Esophagus muscularis mucosa (tissue), 4 donors: Measurements from ENCODE around the gene METAP1D. TPM values are rescaled to one million over a fixed set of nuclear protein-coding genes. Genes with fewer than 3 reads are reported as not detected.
A peak's percentile ranks its signal among the peaks of the same experiment; 100 is the strongest.

Source experiments
- DNase-seq: peaks from one replicate; pipeline ENCODE4 v3.0.0-alpha.2; 2017; ENCODE audit errors: extremely low spot score
- H3K27ac ChIP-seq, 4 donors: fragments of 200-600 bp; sonication (generic); replicated peaks in 1 of 4; 1 replicate in 3 of 4; 2 replicates in 1 of 4; pipeline ENCODE4 v1.5.1; 2016 to 2019; ENCODE audit warnings: mild to moderate bottlenecking in 1 of 4
- H3K27me3 ChIP-seq, 4 donors: fragments of 200-600 bp; sonication (generic); one replicate each; pipeline versions ENCODE4 v1.5.1 to v1.6.0; 2016 to 2019
- H3K36me3 ChIP-seq, 4 donors: fragments of 200-600 bp; sonication (generic); one replicate each; pipeline ENCODE4 v1.5.1; 2016 to 2019
- H3K4me1 ChIP-seq, 4 donors: fragments of 200-600 bp; sonication (generic); one replicate each; pipeline ENCODE4 v1.5.1; 2016 to 2019
- H3K4me3 ChIP-seq, 4 donors: fragments of 200-600 bp; sonication (generic); 1 replicate in 2 of 4; 2 replicates in 2 of 4; pipeline ENCODE4 v1.5.1; 2016 to 2019; ENCODE audit warnings: mild to moderate bottlenecking in 4 of 4, moderate library complexity in 1 of 4
- H3K9me3 ChIP-seq, 4 donors: fragments of 200-600 bp; sonication (generic); 1 replicate in 3 of 4; 2 replicates in 1 of 4; pipeline ENCODE4 v1.5.1; 2016 to 2019
- CTCF ChIP-seq, 3 experiments: fragments of 200-600 bp in 2 of 3; fragments of 450-650 bp in 1 of 3; sonication (generic) in 2 of 3; IDR thresholded peaks; one replicate each; pipeline ENCODE4 v1.5.1; 2017 to 2019; ENCODE audit warnings: antibody characterized with exemption in 3 of 3, mild to moderate bottlenecking in 2 of 3, moderate library complexity in 1 of 3
- EP300 ChIP-seq: sonication (generic); formaldehyde crosslinking; IDR thresholded peaks from one replicate; pipeline ENCODE4 v1.6.1; 2017; ENCODE audit warnings: antibody characterized with exemption
- POLR2A ChIP-seq: fragments of 450-650 bp; IDR thresholded peaks from one replicate; pipeline ENCODE4 v1.6.1; 2017; ENCODE audit warnings: antibody characterized with exemption, moderate library complexity, mild to moderate bottlenecking, low read depth
- POLR2AphosphoS5 ChIP-seq, 2 donors: sonication (generic); formaldehyde crosslinking; IDR thresholded peaks; one replicate each; pipeline ENCODE4 v1.6.1; 2017; ENCODE audit warnings: antibody characterized with exemption in 2 of 2
- WGBS: methylation state at CpG from one replicate; pipeline ENCODE4 v1.1.5; 2018; 5-methylcytosine and 5-hydroxymethylcytosine counted together
- intact Hi-C: fragments of 100-400 bp; cut with DNase I; formaldehyde crosslinking; loops from one replicate; pipeline ENCODE4 v1.15.1; 2023
- total RNA-seq, 4 donors: library from RNA; depleted of rRNA; stranded (reverse); fragments of >200 nt; gene quantifications; one replicate each; pipeline versions ENCODE4 v1.1.0 to v1.2.1, GENCODE V29; 2016

Gene METAP1D
- total RNA-seq, 4 donors from 2014 or later, result 3.1 to 6.6 (median 4.1) TPM

GRCh38 chr2:172082105-172082943 lies 82.6 kb downstream of the METAP1D start:
- H3K27ac ChIP-seq, result no peak overlapping the region
- no peak for TF ChIP-seq POLR2AphosphoS5 (IDR thresholded peaks at IDR 0.05)
- TF ChIP-seq POLR2A, result no peak
- no peak for TF ChIP-seq EP300
- no peak for TF ChIP-seq CTCF (IDR thresholded peaks at IDR 0.05)
- peaks cover 33 to 55% (median 45%) of the 10 kb centered on the region in 4 donors for H3K4me1 ChIP-seq
- no peaks in the 10 kb centered on the region for H3K9me3 ChIP-seq
- H3K4me3 ChIP-seq, result no peak overlapping the region
- 20% methylated on average over 14 of the region's 14 CpGs for WGBS
- intact Hi-C loops, result no loop called here
- no peaks in the 10 kb centered on the region for H3K36me3 ChIP-seq
- H3K27me3 ChIP-seq, result peaks cover 27 to 79% (median 71%) of the 10 kb centered on the region in 4 donors
- no peak for DNase-seq

GRCh38 chr2:172082944-172083627 lies 83.3 kb downstream of the METAP1D start:
- Histone ChIP-seq H3K4me3 (no peak overlapping the region), H3K27me3 (peaks cover 31 to 86% (median 79%) of the 10 kb centered on the region in 4 donors), H3K9me3 (no peaks in the 10 kb centered on the region), H3K27ac (no peak overlapping the region), H3K4me1 (peaks cover 34 to 62% (median 48%) of the 10 kb centered on the region in 4 donors), H3K36me3 (no peaks in the 10 kb centered on the region)
- intact Hi-C loops, result no loop called here
- TF ChIP-seq CTCF (IDR thresholded peaks at IDR 0.05) (no peak), EP300 (no peak), POLR2AphosphoS5 (IDR thresholded peaks at IDR 0.05) (no peak), POLR2A (no peak)
- 9% methylated on average over 42 of the region's 42 CpGs for WGBS
- DNase-seq, result no peak

GRCh38 chr2:172083628-172084394 lies 84.1 kb downstream of the METAP1D start:
- TF ChIP-seq POLR2A, result no peak
- no peak for TF ChIP-seq POLR2AphosphoS5 (IDR thresholded peaks at IDR 0.05)
- no peak for TF ChIP-seq EP300
- TF ChIP-seq CTCF (IDR thresholded peaks at IDR 0.05), result no peak
- peaks cover 37 to 69% (median 54%) of the 10 kb centered on the region in 4 donors for H3K4me1 ChIP-seq
- WGBS, result 13% methylated on average over 20 of the region's 23 CpGs

GRCh38 chr2:172084395-172084644 lies 84.6 kb downstream of the METAP1D start:
- Histone ChIP-seq H3K27ac (no peak overlapping the region), H3K36me3 (no peaks in the 10 kb centered on the region), H3K9me3 (no peaks in the 10 kb centered on the region), H3K4me3 (peak overlapping the region; percentile 47 to 58 (median 48)), H3K27me3 (peaks cover 31 to 99% (median 90%) of the 10 kb centered on the region in 4 donors), H3K4me1 (peaks cover 37 to 72% (median 55%) of the 10 kb centered on the region in 4 donors)
- TF ChIP-seq CTCF (IDR thresholded peaks at IDR 0.05) (no peak), POLR2AphosphoS5 (IDR thresholded peaks at IDR 0.05) (no peak), EP300 (no peak), POLR2A (no peak)
- intact Hi-C loops, result no loop called here
- WGBS, result 3% methylated on average over 17 of the region's 17 CpGs
- DNase-seq, result no peak

More at GRCh38 chr2:172083628-172084394, 84.1 kb downstream of the METAP1D start:
- peak overlapping the region; percentile 47 to 58 (median 48) for H3K4me3 ChIP-seq
- no peak for DNase-seq
- H3K36me3 ChIP-seq, result no peaks in the 10 kb centered on the region
- H3K27ac ChIP-seq, result no peak overlapping the region
- intact Hi-C loops, result no loop called here
- peaks cover 31 to 94% (median 86%) of the 10 kb centered on the region in 4 donors for H3K27me3 ChIP-seq
- H3K9me3 ChIP-seq, result no peaks in the 10 kb centered on the region
